Right atrium auricular region (tissue), 2 donors: Measurements from ENCODE around the gene DOP1B. TPM values are rescaled to one million over a fixed set of nuclear protein-coding genes. Genes with fewer than 3 reads are reported as not detected.

Source experiments
- DNase-seq: peaks from one replicate; pipeline ENCODE4 v3.0.0-alpha.2; 2019; ENCODE audit warnings: low spot score
- H3K27ac ChIP-seq, 2 donors: fragments of 200-600 bp; sonication (generic); 1 replicate in 1 of 2; 2 replicates in 1 of 2; pipeline ENCODE4 v1.5.1; 2016 to 2019
- H3K27me3 ChIP-seq, 2 donors: fragments of 200-600 bp; sonication (generic); one replicate each; pipeline versions ENCODE4 v1.5.1 to v1.6.0; 2017 to 2019
- H3K36me3 ChIP-seq: fragments of 200-600 bp; sonication (generic); one replicate; pipeline ENCODE4 v1.5.1; 2016
- H3K4me1 ChIP-seq, 2 donors: fragments of 200-600 bp; sonication (generic); one replicate each; pipeline versions ENCODE4 v1.5.1 to v1.6.0; 2017 to 2019
- H3K4me3 ChIP-seq, 2 donors: fragments of 200-600 bp; sonication (generic); 1 replicate in 1 of 2; 2 replicates in 1 of 2; pipeline ENCODE4 v1.5.1; 2017 to 2019; ENCODE audit warnings: mild to moderate bottlenecking in 1 of 2, moderate library complexity in 1 of 2
- H3K9me3 ChIP-seq, 2 donors: fragments of 200-600 bp; sonication (generic); one replicate each; pipeline ENCODE4 v1.5.1; 2019
- CTCF ChIP-seq, 2 donors: fragments of 200-600 bp; sonication (generic); IDR thresholded peaks; one replicate each; pipeline ENCODE4 v1.5.1; 2019; ENCODE audit warnings: antibody characterized with exemption in 2 of 2
- total RNA-seq, 2 donors: library from RNA; depleted of rRNA; stranded (reverse); fragments of >200 nt; gene quantifications; one replicate each; pipeline ENCODE4 v1.1.0, GENCODE V29; 2016

Gene DOP1B
- total RNA-seq, 2 donors from 2014 or later, result 4.0 to 4.9 TPM

- no peaks in the 10 kb centered on the region for H3K9me3 ChIP-seq
- H3K27ac ChIP-seq, result no peak overlapping the region
- H3K36me3 ChIP-seq, result no peaks in the 10 kb centered on the region
- no peak overlapping the region for H3K4me3 ChIP-seq
- H3K27me3 ChIP-seq, result no peaks in the 10 kb centered on the region
- TF ChIP-seq CTCF (IDR thresholded peaks at IDR 0.05), result no peak
- DNase-seq, result no peak
- H3K4me1 ChIP-seq, result peaks cover 0 to 21% of the 10 kb centered on the region in 2 donors
Measured at GRCh38 chr21:36186506-36187399, 30.1 kb downstream of the DOP1B start.

GRCh38 chr21:36188081-36188681 lies 31.6 kb downstream of the DOP1B start:
- Histone ChIP-seq H3K4me3 (no peak overlapping the region), H3K4me1 (peaks cover 0 to 21% of the 10 kb centered on the region in 2 donors), H3K36me3 (no peaks in the 10 kb centered on the region), H3K27me3 (no peaks in the 10 kb centered on the region), H3K9me3 (no peaks in the 10 kb centered on the region), H3K27ac (no peak overlapping the region)
- no peak for TF ChIP-seq CTCF (IDR thresholded peaks at IDR 0.05)
- DNase-seq, result no peak

DNA sequence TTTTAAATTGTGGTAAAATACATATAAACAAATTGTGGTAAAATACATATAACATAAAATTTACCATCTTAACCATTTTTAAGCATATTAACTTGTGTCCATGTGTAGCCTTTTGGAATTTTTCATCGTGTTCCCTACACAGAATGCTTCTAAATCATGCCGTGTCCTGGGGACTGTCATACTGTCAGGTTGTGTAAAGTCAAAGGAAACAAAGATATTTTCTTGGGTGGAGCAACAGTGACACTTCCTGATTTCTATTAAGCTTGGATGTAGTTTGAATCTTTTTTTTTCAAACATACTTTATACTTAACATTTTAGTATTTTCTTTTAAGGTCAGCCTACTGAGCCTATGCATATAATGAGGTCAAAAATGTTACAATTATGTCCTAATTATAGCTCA lies 32.3 kb downstream of the DOP1B start:
- TF ChIP-seq CTCF (IDR thresholded peaks at IDR 0.05), result no peak
- Histone ChIP-seq H3K9me3 (no peaks in the 10 kb centered on the region), H3K4me3 (no peak overlapping the region), H3K27ac (no peak overlapping the region), H3K36me3 (no peaks in the 10 kb centered on the region), H3K27me3 (no peaks in the 10 kb centered on the region), H3K4me1 (peaks cover 0 to 21% of the 10 kb centered on the region in 2 donors)
- DNase-seq, result no peak

DNA sequence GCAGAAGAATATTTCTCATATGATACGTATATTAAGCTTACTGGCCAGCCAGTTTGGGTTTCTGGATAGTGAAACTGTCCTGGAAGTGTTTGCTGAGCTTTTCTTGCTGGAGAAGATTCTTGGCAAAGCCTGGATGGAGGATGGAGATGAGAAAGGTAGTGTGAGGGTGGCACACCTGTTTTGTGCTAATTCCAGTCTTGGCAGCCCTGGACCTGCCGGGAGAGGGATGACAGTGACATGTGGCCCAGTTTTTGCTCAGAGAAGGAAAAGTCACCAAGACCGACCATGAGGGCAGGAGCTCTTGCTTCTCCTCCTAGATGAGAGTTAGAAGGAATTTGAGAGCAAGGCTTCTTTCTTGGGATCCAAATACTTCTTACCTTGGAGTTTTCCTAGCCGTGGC lies 34.1 kb downstream of the DOP1B start:
- TF ChIP-seq CTCF (IDR thresholded peaks at IDR 0.05), result no peak
- Histone ChIP-seq H3K27me3 (no peaks in the 10 kb centered on the region), H3K27ac (no peak overlapping the region), H3K9me3 (no peaks in the 10 kb centered on the region), H3K36me3 (no peaks in the 10 kb centered on the region), H3K4me1 (peaks cover 0 to 21% of the 10 kb centered on the region in 2 donors), H3K4me3 (no peak overlapping the region)
- no peak for DNase-seq

DNA sequence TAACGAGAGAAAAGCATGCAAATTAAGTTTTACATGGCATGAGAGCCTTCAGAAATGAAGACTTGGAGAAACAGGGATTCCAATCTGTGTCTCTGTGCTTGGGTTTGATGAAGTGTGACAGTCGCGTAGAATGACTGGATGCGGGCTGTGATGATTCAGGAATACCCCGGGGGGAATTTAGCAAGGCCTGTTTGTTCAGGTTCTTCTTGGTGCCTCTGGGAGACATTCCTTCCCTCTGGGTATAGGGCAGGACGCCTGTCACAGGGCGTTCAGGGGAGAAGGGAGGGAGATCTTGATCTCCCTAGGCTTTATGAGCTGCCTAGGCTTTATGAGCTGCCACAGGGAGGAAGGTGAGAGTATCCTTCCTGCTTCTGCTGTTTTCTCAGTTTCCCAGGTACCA lies 36.6 kb downstream of the DOP1B start:
- H3K27ac ChIP-seq, result no peak overlapping the region
- peaks cover 0 to 13% of the 10 kb centered on the region in 2 donors for H3K4me1 ChIP-seq
- no peak for TF ChIP-seq CTCF (IDR thresholded peaks at IDR 0.05)
- no peaks in the 10 kb centered on the region for H3K9me3 ChIP-seq
- H3K27me3 ChIP-seq, result no peaks in the 10 kb centered on the region
- H3K4me3 ChIP-seq, result no peak overlapping the region
- no peak for DNase-seq
- H3K36me3 ChIP-seq, result no peaks in the 10 kb centered on the region
